Posterior vena cava (tissue), 2 donors: ENCODE data around the gene NECAB2. TPM values are rescaled to one million over a fixed set of nuclear protein-coding genes. Genes with fewer than 3 reads are reported as not detected.

Experiments
- DNase-seq: peaks from one replicate; pipeline ENCODE4 v3.0.0-alpha.2; 2020; ENCODE audit warnings: low spot score
- intact Hi-C, 2 donors: fragments of 100-400 bp; cut with DNase I; formaldehyde crosslinking; loops; one replicate each; pipeline versions ENCODE4 v1.14.1 to v1.14.2; 2022 to 2023
- total RNA-seq, 2 donors: library from RNA; stranded (reverse); fragmentation: NEBNext Ultra II Directional; extraction: Animal tissue kit (Norgen Biotek cat#: 25700); gene quantifications; one replicate each; pipeline ENCODE4 v1.2.1, GENCODE V29; 2021
- donor health status: DM: yes; HTN: yes; CAD: no.
- donor health status: DM: yes; HTN: yes; CAD: no.

NECAB2 gene
- total RNA-seq, 2 donors from 2014 or later: 0.71 to 3.0 TPM

DNA sequence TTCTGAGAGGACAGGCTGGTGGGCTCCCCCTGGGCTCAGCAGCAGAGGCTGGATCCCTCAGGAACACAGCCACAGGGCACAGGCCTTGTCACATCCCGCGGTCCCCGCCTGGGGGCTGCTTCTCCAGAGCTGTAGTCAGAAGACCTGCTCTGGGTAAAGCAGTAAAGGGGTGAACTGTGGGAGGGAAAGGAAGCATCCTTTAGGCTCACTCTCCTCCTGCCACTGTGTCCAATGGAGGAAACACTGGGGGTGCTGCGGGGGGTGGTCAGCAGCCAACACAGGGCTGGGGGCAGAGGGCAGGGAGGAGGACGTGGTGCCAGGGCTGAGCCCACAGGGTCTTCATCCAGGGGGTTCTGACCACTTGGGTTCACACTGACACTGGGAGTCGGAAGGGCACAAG, 79.6 kb downstream of the NECAB2 start:
- peak; percentile 65 for DNase-seq
- intact Hi-C loops: no loop called here

DNA sequence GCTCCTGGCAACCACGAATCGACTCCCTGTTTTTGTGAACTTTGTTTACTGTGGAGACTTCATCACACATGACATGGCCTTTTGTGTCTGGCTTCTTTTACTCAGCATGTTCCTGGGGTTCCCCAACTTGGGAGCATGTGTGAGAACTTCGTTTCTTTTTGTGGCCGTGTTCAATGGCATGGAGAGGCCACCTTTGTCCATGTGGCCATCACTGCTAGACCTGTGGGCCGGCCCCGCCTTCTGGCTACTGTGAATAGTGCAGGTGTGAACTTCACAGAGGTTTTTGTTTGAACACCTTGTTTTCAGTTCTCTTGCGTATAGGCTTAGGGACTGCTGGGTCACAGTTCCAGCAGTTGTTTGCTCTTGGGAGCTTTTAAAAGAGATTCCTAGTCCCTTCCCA, 80.2 kb downstream of the NECAB2 start:
- peak; percentile 56 for DNase-seq
- intact Hi-C loops: no loop called here

DNA sequence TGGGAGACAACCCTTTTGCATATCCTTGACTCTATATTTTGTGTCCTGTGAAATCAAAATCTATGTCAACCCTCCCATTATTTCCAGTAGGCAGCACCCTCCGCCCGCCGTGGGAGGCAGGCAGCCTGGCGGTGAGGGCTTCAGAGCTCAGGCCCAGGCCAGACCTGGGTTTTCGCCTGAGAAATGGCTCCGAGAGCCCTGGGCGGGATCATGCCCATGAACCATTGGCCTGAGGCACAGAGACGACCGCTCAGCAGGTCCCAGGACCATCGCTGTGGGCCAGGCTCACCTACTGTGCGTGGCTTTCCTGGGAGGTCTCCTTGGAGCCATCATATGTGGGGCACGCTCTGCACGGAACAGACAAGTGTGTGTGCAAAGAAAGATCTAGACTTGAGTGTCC, 80.8 kb downstream of the NECAB2 start:
- peak; percentile 58 for DNase-seq
- intact Hi-C loops: no loop called here

DNA sequence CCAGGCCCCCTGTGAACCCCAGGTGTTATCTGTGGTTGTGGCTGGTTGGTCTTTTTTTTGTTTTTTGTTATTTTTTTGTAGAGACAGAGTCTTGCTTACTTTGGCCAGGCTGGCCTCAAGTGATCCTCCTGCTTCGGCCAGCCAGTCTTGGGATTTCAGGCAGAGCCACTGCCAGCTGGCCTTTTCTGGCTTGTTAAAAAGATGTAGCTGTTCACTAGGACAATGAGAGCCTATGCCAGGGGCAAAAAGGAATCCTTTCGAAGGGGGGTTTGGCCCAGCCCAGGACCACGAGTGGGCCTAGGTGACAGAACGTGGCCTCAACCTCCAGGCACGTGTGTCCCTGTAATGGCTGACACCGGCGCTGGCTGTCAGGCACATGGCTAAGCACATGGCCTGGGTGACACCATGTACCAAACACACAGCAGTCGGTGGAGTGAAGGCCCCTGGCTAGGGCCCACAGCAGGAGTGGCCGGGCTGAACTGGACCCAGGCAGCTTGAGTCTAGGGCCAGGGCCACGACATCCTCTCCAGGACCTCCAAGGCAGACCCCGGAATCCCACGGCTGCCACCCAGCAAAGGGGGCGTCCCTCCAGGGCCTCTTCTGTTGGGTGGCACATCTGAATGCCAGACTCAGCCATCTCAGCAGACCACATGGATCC, 81.5 kb downstream of the NECAB2 start:
- intact Hi-C loops: no loop called here
- peak; percentile 79 for DNase-seq

DNA sequence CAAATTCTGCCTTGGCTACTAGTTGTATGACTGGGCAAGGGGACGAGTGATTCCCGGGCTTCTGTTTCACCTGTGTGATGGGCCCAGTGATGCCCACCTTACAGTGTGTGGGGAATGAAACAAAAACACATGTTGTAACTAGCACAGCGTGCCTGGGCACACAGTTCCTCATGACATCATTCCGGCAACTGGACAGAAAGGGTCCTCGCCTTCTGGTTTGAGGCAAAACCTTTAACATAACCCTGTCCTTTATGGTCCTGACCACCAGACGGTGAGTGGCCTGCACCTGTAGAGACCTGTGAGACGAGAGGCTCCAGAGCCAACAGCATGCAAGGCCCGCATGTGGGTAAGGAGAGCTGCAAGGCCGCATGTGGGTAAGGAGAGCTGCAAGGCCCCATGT, 82.3 kb downstream of the NECAB2 start:
- intact Hi-C loops: no loop called here

DNA sequence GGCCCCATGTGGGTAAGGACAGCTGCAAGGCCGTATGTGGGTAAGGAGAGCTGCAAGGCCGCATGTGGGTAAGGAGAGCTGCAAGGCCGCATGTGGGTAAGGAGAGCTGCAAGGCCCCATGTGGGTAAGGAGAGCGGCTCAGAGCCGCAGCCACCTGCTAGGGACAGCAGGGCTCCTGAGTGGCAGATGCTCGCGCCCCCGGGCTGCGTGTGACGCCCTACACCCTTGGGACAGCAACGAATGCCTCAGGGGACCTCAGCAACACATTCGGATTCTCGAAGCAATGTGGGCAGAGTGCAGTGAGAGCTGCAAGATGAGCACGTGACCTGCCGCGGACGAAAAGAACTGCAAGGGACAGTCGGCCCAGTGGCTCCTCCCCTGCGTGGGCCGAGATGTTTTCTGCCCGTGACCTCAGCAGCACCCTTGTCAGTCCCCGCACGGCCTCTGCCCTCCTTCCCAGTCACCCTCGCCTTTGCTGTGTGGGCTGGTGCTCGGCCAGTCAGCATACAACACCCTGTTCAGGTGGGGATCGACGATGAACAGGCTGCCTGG, 84.1 kb downstream of the NECAB2 start:
- intact Hi-C loops: no loop called here
- DNase-seq: peak; percentile 71

More for the DNA sequence above, 82.3 kb downstream of the NECAB2 start:
- peak; percentile 42 for DNase-seq

Other genes with a start within 250 kb of the NECAB2 start
- gene HSBP1, start 160.3 kb upstream of the NECAB2 start, total RNA-seq: 10 to 100 TPM; 68.8 to 81.1 TPM
- gene MLYCD, start 69.1 kb upstream of the NECAB2 start, total RNA-seq: 1 to 10 TPM; 5.5 TPM
- 1 to 10 TPM; 6.2 to 6.8 TPM for gene OSGIN1, start 15.0 kb upstream of the NECAB2 start, total RNA-seq
- gene SLC38A8, start 74.6 kb downstream of the NECAB2 start, total RNA-seq: not detected
- gene MBTPS1, start 148.7 kb downstream of the NECAB2 start, total RNA-seq: 10 to 100 TPM; 61.9 to 71.3 TPM
- gene HSDL1, start 176.9 kb downstream of the NECAB2 start, total RNA-seq: 10 to 100 TPM; 10.1 to 21.2 TPM
- not detected for gene DNAAF1, start 177.1 kb downstream of the NECAB2 start, total RNA-seq
- gene TAF1C, start 218.8 kb downstream of the NECAB2 start, total RNA-seq: 10 to 100 TPM; 32.3 to 35.9 TPM
- not detected for gene ADAD2, start 222.9 kb downstream of the NECAB2 start, total RNA-seq